ENCODE measurements around the gene SIAH1.
"Not testable (repeated sequence)": the region's sequence is repeated elsewhere in the genome, so short reads cannot be mapped to it uniquely, and the experiment has no call there.

SIAH1 gene

DNA sequence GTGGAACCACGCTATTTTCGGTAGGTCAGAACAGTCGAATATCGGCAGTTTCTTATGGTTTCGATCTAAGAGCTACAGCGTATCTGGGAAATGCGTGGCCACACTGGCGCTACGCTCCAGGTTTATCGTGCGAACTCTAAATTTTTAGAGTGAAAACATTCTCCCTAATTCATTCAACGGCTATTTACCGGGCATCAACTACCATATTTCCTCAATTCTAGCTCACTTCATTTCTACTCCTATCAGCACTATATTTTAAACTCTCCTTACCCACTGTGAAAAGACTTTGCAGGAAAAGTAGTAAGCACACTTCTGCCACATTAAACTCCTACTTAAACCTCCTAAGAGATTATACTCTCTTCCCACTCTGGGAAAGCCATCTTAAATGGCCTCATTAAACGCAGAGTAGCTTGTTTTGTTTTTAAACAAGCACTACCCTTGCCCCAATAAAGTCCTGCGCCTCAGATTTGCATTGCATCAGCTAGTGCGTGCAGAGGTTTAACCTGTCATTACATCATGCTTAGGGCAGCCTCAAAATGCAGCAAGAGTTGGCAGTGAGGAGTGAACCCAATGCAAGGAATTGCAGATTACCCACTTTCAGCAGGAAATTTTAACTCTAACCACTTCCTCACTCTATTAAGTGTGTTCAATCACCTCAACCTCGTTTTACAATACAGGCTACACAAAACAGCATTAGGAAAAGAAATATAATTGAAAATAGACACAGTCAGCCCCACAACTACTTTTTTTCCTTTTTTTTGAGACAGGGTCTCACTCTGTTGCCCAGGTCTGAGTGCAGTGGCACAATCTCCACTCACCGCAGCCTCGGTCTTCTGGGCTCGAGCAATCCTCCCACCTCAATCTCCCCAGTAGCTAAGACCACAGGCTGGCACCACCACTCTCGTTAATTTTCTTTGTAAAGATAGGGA, 18.8 kb downstream of the SIAH1 start:
- peak; percentile 88 for DNase-seq (ENCODE audit: low read depth)

DNA sequence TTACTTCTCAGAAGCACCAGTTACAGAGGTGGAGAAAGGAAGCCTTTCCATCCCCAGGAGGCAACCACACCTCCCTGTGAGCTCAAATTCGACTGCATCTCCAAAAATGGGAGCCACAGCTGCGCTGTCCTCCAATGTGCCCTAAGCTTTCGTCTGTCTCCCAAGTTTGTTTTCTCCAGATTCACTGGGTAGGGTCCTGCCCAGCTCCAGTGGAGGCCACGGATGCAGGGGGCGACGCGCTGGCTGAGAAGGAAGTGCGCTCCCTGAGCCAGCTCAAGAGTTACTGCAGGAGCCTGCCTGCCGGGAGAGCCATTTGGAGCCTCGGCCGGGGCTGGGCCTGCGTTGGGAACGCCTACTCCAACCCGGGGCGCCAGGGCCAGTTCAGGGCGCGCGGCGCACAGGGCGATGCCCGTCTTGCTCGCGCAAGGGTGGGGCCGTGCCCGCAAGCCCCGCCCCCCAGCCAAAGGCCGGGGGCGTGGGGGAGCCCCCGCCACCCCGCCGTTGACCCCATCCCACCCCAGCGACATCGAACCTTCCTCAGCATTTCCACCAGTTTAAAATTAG, 19.5 kb downstream of the SIAH1 start:
- DNase-seq (ENCODE audit: low read depth) = peak; percentile 78

DNA sequence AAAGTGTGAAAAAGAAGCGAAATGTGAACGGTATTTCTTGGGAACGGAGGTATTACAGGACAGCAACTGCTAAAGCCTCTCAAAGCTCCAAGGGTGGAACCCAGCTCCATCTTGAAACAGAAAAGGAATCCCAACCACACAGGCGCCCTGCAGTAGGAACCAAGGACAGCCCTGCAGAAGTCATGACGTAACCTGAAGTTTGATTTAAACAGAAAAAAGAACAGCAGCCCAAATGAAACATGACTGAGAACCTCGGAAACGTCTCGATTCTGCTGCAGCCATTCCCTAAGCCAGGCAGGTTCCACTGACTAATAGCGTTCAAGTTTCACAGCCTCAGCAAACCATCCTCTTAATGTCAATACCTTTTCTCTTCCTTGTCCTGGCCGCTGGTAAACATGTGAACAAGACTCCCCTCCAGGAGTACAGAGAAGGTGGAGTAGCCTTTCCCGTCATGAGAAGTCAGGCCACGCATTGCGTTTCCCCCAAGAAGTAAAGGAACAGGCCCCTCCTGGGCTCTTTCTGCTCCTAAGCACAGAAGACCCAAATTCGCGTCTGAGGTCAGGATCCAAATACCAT, 20.1 kb downstream of the SIAH1 start:
- peak; percentile 60 for DNase-seq (ENCODE audit: low read depth)

- no peak for DNase-seq (ENCODE audit: low read depth)
Observed at GRCh38 chr16:48361540-48362144, 23.6 kb downstream of the SIAH1 start.

- no peak for DNase-seq (ENCODE audit: low read depth)
Observed at GRCh38 chr16:48361012-48361411, 24.2 kb downstream of the SIAH1 start.

DNA sequence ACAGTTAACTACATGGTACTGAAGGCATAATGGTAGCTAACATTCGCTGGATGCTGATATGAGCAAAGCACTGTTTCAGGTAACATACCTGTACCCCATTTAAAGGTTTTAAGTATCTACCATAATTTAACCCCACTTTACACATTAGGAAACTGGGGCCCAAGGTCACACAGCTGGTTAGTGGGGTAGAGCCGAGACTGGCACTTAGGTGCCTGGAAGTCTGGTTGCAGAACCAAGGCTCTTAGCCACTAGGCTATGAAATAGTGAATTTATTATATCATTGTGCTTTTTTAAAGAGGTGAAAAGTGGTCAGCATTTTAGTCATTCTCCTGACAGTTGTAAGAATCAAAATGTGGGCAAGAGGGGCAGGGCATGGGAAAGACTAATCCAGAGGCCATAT, 25.2 kb downstream of the SIAH1 start:
- DNase-seq (ENCODE audit: low read depth) = no peak

DNA sequence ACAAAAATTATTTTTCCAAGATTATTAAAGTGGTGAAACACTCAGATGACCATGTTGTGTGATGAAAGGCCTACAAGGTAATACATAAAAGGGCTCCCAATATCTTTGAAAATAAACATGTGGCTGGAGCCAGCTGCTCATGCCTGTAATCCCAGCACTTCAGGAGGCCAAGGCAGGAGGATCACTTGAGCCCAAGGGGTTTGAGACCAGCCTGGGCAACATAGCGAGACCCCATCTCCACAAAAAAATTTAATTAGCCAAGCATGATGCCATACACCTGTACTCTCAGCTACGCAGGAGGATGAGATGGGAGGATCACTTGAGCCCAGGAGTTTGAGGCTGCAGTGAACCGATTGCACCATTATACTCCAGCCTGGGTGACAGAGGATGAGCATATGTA, 26.8 kb downstream of the SIAH1 start:
- DNase-seq (ENCODE audit: low read depth) = no peak

DNA sequence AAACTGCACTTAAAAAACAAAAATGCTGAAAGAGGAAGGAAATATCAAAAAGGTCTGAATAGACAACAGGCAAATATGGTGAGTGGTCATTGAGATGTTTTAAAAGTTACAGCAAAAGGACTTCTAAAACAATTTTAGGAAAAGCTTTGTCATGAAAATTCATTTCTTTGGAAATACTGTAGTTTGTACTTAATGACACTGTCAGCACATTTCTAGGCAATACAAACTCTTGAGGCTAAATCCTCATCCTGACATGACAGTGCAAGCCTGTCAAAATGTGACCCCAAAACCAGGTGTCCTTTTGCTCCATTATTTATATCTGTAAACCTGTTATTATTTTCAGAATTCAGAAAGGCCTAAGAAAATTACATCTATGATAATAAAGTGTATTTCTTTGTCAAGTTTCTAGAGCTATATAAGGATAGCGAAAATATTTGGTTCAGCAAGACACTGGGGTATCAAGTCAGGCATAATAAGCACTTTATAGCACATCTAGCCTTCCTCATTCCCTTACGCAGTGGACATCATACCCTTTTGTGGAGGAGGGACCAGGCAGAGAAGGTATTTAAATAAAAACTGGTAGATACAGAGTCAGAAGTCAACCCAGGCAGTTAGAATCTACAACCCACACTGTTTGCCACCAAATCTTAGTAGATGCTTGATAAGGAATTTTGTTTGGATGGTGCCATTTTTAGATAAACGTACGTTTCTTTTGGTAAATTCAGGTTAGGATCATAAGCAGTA, 28.4 kb downstream of the SIAH1 start:
- no peak for DNase-seq (ENCODE audit: low read depth)

GRCh38 chr16:48354877-48355855, 30.0 kb downstream of the SIAH1 start:
- no peak for DNase-seq (ENCODE audit: low read depth)

GRCh38 chr16:48354385-48354784, 30.8 kb downstream of the SIAH1 start:
- DNase-seq (ENCODE audit: low read depth) = not testable (repeated sequence)

GRCh38 chr16:48353565-48354163, 31.5 kb downstream of the SIAH1 start:
- peak; percentile 73 for DNase-seq (ENCODE audit: low read depth)

DNA sequence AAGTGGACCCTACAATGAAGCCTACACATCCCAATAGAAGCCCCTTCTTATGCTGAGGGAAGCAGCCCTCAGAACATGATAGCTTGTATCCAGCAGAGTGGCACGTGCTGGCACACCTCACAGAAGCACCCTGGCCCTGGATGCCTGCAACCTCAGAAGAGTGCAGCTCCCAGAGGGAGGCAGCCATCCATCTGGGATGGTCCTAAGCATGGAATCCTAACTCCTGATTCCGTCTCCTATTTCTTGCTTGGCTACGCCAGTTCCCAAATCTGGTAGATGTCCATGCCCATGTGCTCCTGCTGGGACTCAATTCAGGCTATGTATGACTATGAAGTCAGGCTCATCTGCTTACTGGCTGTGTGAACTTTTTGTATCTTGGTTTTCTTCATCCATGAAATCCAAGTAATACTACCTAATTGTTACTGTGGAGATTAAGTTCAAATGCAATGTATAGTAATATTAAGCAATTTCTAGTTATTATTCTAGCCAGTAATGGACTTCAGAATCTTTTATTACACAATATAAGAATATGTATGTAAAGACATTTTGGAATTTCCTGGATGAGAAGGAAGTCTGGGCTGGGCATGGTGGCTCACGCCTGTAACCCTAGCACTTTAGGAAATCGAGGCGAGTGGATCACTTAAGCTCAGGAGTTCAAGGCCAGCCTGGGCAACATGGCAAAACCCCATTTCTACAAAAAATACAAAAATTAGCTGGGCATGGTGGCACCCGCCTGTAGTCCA, 32.4 kb downstream of the SIAH1 start:
- no peak for DNase-seq (ENCODE audit: low read depth)

DNA sequence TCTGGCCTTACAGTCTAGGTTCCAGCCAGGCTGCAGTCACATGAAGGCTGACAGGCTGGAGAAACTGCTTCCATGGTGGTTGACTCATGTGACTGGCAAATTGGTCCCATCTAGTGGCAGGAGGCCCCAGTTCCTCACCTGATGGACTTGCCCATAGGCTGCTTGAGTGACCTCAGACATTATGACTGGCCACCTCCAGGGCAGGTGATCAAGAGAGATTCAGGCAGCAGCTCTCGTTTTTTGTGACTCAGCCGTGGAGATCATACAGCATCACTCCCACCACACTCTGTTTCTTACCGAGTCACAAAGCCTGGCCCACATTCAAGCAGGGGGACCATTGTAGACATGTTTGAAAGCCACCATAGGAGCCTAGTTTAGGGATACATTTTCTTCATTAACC, 34.5 kb downstream of the SIAH1 start:
- DNase-seq (ENCODE audit: low read depth) = no peak

DNA sequence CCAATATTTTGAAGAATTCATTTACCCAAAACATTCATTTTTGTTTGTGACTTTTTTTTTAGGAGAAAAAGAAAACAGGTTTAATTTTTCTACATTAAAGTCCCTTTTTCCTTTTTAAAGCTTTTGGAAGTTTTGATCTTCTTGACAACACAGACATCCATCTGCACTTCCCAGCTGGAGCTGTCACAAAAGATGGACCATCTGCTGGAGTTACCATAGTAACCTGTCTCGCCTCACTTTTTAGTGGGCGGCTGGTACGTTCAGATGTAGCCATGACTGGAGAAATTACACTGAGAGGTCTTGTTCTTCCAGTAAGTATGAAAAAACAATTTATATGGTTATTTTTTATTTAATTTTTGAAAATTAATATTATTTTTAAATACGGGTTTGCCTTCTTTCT, 37.2 kb downstream of the SIAH1 start:
- DNase-seq (ENCODE audit: low read depth) = no peak

DNA sequence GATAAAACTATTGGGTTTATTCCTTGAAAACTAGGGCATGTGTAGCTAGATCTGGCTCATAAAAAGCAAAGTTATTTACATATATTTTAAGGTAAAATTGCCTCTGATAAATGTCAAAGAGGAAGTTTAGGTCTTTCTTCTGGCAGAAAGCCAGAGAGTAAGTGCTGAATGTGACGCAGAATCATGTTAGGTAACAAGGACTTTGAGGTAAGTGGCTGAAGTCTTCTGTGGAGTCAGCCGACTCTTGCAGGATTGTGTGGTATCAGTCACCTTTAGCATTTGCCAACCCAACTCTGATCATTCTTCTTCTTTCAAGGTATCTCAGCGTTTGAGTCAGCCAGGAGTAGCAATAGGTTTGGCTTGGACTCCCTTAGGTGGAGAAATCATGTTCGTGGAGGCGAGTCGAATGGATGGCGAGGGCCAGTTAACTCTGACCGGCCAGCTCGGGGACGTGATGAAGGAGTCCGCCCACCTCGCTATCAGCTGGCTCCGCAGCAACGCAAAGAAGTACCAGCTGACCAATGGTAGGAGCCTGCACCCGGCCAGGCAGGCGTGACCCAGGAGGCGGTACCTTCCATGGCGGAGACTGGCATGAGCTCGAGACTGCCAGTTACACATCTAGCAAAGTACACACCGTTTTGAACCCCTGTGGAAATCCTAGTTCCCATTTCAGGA, 37.9 kb downstream of the SIAH1 start:
- no peak for DNase-seq (ENCODE audit: low read depth)

DNA sequence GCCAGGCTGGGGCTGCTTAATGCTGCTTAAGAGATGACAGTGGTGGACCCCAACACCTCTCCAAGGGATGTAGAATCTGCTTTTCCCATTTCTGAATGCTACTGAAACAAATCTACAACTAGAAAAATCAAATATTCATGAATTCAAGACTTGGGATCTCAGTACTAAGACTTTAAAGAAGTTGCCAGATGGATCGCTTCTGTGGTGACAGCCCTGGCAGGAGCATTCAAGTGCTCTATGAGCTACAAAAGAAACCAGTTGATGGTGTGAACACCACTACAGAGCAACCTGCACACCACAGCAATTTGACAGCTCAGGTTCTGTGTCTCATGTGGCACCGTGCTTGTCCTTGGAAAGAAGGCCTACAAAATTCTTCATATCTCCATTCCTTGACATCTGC, 42.6 kb downstream of the SIAH1 start:
- DNase-seq (ENCODE audit: low read depth) = no peak

DNA sequence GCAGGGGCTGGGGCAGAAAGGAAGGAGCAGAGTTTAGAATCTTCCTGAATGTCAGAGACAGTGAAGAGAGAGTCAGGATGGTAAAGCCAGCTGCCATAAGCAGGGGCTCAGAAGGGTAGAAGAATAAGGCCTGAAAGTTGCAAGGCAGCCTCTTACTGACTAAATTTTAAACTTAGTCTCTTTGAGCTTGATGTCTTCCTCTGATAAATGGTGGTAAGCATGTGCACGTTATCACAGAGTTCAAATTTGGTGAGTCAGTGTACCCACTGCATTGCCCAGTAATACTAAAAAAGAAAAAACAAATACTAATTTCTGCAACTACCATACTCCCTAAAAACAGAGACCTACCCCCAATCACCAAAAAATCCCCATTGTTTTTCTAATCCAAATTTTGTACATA, 45.2 kb downstream of the SIAH1 start:
- peak; percentile 24 for DNase-seq (ENCODE audit: low read depth)

DNA sequence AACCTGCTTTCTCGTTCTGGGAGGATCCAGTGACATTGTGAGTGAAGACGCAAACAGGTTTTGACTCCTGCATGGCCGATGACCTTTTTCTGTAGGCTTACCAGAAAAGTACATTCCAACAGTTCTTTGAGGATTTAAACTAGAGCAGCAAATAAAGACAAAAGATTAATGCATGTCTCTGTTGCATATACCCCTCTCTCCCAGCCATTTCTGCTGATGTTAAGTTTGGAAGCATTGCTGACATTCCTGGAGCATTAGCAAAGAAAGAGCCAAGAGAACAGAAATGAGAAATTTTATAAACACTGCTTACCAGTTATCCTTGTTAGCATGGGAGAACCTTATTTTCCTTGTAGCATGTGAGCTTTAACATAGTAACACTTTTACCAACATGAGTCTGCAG, 49.3 kb downstream of the SIAH1 start:
- peak; percentile 90 for DNase-seq (ENCODE audit: low read depth)

- no peak for DNase-seq (ENCODE audit: low read depth)
Observed at GRCh38 chr16:48334325-48334724, 50.9 kb downstream of the SIAH1 start.
